ENCODE measurements around the gene IQCK. TPM values are rescaled to one million over a fixed set of nuclear protein-coding genes. Genes with fewer than 3 reads are reported as not detected.
"Not testable (repeated sequence)": the region's sequence is repeated elsewhere in the genome, so short reads cannot be mapped to it uniquely, and the experiment has no call there.

Gene IQCK
- total RNA-seq (1 to 10 TPM; 5.1 to 8.3 (median 6.4) TPM), polyA plus RNA-seq (5.1 TPM)
- long read RNA-seq, donor 1, partial matches to known transcripts, result 8 of 15 reads
- long read RNA-seq, donor 1, other reads (novel, unspliced or antisense), result 7 of 15 reads
- long read RNA-seq, donor 2, partial matches to known transcripts, result 0 of 3 reads
- long read RNA-seq, donor 2, other reads (novel, unspliced or antisense), result 3 of 3 reads
- long read RNA-seq, donor 3, partial matches to known transcripts, result 10 of 13 reads
- long read RNA-seq, donor 3, other reads (novel, unspliced or antisense), result 3 of 13 reads
- long read RNA-seq, donor 4, partial matches to known transcripts, result 3 of 5 reads
- long read RNA-seq, donor 4, other reads (novel, unspliced or antisense), result 1 of 5 reads

- intact Hi-C loops (cut with DNase I), result loop anchor here in 3 of 4 donors (5.0 to 10.0 kb wide), 3 partner anchors 157 to 169 kb away; partner anchors contain the start of gene GPRC5B (in 1 of the 3)
- under 1% methylated on average over 88 of the region's 88 CpGs for WGBS
- ATAC-seq (peak; percentile 97), DNase-seq (peak; percentile 93 to 97 (median 96))
- H3K27ac ChIP-seq (ENCODE audit: low read length), result peak within 1 kb of the TSS; percentile 59
- peaks cover 4% of the 10 kb centered on the region for H3K4me1 ChIP-seq (ENCODE audit: control insufficient read depth, insufficient read depth, low read length)
- peak within 1 kb of the TSS; percentile 68 for H3K4me3 ChIP-seq (ENCODE audit: low read length)
- H3K9me3 ChIP-seq (ENCODE audit: control insufficient read depth, low read length), result no peaks in the 10 kb centered on the region
- no peaks in the 10 kb centered on the region for H3K27me3 ChIP-seq (ENCODE audit: control insufficient read depth, insufficient read depth)
Observed at GRCh38 chr16:19717741-19718623, at the start of gene IQCK, which contains the start of gene KNOP1. TSS of gene IQCK (plus strand) at chr16:19718271. CDS start at chr16:19718307, 36 bp downstream. TSS of gene KNOP1 (minus strand) at chr16:19718227. CDS start at chr16:19715035, 3,192 bp downstream.

- H3K27me3 ChIP-seq (ENCODE audit: control insufficient read depth, insufficient read depth), result no peaks in the 10 kb centered on the region
- H3K4me1 ChIP-seq (ENCODE audit: control insufficient read depth, insufficient read depth, low read length), result no peaks in the 10 kb centered on the region
- ATAC-seq, result no peak
- H3K9me3 ChIP-seq (ENCODE audit: control insufficient read depth, low read length), result no peaks in the 10 kb centered on the region
- H3K27ac ChIP-seq (ENCODE audit: low read length), result no peak overlapping the region
- 96% methylated on average over 4 of the region's 4 CpGs for WGBS
- no peak overlapping the region for H3K4me3 ChIP-seq (ENCODE audit: low read length)
- no peak for DNase-seq
- intact Hi-C loops (cut with DNase I), result no loop called here
Observed at GRCh38 chr16:19672378-19672777, 45.7 kb upstream of the IQCK start.

- no peaks in the 10 kb centered on the region for H3K9me3 ChIP-seq (ENCODE audit: control insufficient read depth, low read length)
- H3K4me3 ChIP-seq (ENCODE audit: low read length), result no peak overlapping the region
- H3K27me3 ChIP-seq (ENCODE audit: control insufficient read depth, insufficient read depth), result no peaks in the 10 kb centered on the region
- no peaks in the 10 kb centered on the region for H3K4me1 ChIP-seq (ENCODE audit: control insufficient read depth, insufficient read depth, low read length)
- DNase-seq (no peak), ATAC-seq (no peak)
- H3K27ac ChIP-seq (ENCODE audit: low read length), result no peak overlapping the region
- intact Hi-C loops (cut with DNase I), result no loop called here
- 96% methylated on average over 5 of the region's 5 CpGs for WGBS
Observed at GRCh38 chr16:19674485-19674884, 43.6 kb upstream of the IQCK start.

- DNase-seq (peak in 1 of 3 donors; percentile 74), ATAC-seq (peak; percentile 77 to 86)
- Histone ChIP-seq H3K27me3 (ENCODE audit: control insufficient read depth, insufficient read depth) (no peaks in the 10 kb centered on the region), H3K4me3 (ENCODE audit: low read length) (no peak overlapping the region), H3K9me3 (ENCODE audit: control insufficient read depth, low read length) (no peaks in the 10 kb centered on the region), H3K4me1 (ENCODE audit: control insufficient read depth, insufficient read depth, low read length) (no peaks in the 10 kb centered on the region), H3K27ac (ENCODE audit: low read length) (peak overlapping the region; percentile 17)
- intact Hi-C loops (cut with DNase I), result no loop called here
- 64% methylated on average over 7 of the region's 7 CpGs for WGBS
Observed at GRCh38 chr16:19677402-19677801, 40.7 kb upstream of the IQCK start.

GRCh38 chr16:19678804-19679203 is 39.3 kb upstream of the IQCK start:
- WGBS, result 78% methylated on average over 7 of the region's 7 CpGs
- ATAC-seq, result no peak
- Histone ChIP-seq H3K27me3 (ENCODE audit: control insufficient read depth, insufficient read depth) (no peaks in the 10 kb centered on the region), H3K4me3 (ENCODE audit: low read length) (no peak overlapping the region), H3K27ac (ENCODE audit: low read length) (no peak overlapping the region), H3K9me3 (ENCODE audit: control insufficient read depth, low read length) (no peaks in the 10 kb centered on the region), H3K4me1 (ENCODE audit: control insufficient read depth, insufficient read depth, low read length) (no peaks in the 10 kb centered on the region)
- intact Hi-C loops (cut with DNase I), result no loop called here
- DNase-seq, result no peak

- H3K27me3 ChIP-seq (ENCODE audit: control insufficient read depth, insufficient read depth); H3K4me3 ChIP-seq (ENCODE audit: low read length); DNase-seq; intact Hi-C loops (cut with DNase I); H3K9me3 ChIP-seq (ENCODE audit: control insufficient read depth, low read length); H3K27ac ChIP-seq (ENCODE audit: low read length); H3K4me1 ChIP-seq (ENCODE audit: control insufficient read depth, insufficient read depth, low read length); ATAC-seq: not testable (repeated sequence)
- WGBS, result 94% methylated on average over 6 of the region's 6 CpGs
Observed at GRCh38 chr16:19679281-19679680, 38.8 kb upstream of the IQCK start.

- H3K27ac ChIP-seq (ENCODE audit: low read length), result no peak overlapping the region
- DNase-seq (no peak), ATAC-seq (peak in 1 of 2 donors; percentile 41)
- H3K27me3 ChIP-seq (ENCODE audit: control insufficient read depth, insufficient read depth), result no peaks in the 10 kb centered on the region
- 79% methylated on average over 6 of the region's 6 CpGs for WGBS
- H3K9me3 ChIP-seq (ENCODE audit: control insufficient read depth, low read length), result no peaks in the 10 kb centered on the region
- intact Hi-C loops (cut with DNase I), result no loop called here
- no peaks in the 10 kb centered on the region for H3K4me1 ChIP-seq (ENCODE audit: control insufficient read depth, insufficient read depth, low read length)
- H3K4me3 ChIP-seq (ENCODE audit: low read length), result no peak overlapping the region
Observed at GRCh38 chr16:19680881-19681340, 37.2 kb upstream of the IQCK start.

- Histone ChIP-seq H3K4me3 (ENCODE audit: low read length) (no peak overlapping the region), H3K9me3 (ENCODE audit: control insufficient read depth, low read length) (no peaks in the 10 kb centered on the region), H3K27me3 (ENCODE audit: control insufficient read depth, insufficient read depth) (no peaks in the 10 kb centered on the region), H3K4me1 (ENCODE audit: control insufficient read depth, insufficient read depth, low read length) (no peaks in the 10 kb centered on the region), H3K27ac (ENCODE audit: low read length) (no peak overlapping the region)
- no peak for ATAC-seq
- WGBS, result 92% methylated on average over 12 of the region's 12 CpGs
- no peak for DNase-seq
- intact Hi-C loops (cut with DNase I), result no loop called here
Observed at GRCh38 chr16:19681637-19682036, 36.4 kb upstream of the IQCK start.

- Histone ChIP-seq H3K27me3 (ENCODE audit: control insufficient read depth, insufficient read depth) (no peaks in the 10 kb centered on the region), H3K4me3 (ENCODE audit: low read length) (no peak overlapping the region), H3K4me1 (ENCODE audit: control insufficient read depth, insufficient read depth, low read length) (no peaks in the 10 kb centered on the region), H3K27ac (ENCODE audit: low read length) (no peak overlapping the region), H3K9me3 (ENCODE audit: control insufficient read depth, low read length) (no peaks in the 10 kb centered on the region)
- DNase-seq (no peak), ATAC-seq (no peak)
- WGBS, result 95% methylated on average over 6 of the region's 6 CpGs
- intact Hi-C loops (cut with DNase I), result no loop called here
Observed at GRCh38 chr16:19683453-19684236, 34.4 kb upstream of the IQCK start.

- Histone ChIP-seq H3K27ac (ENCODE audit: low read length) (no peak overlapping the region), H3K27me3 (ENCODE audit: control insufficient read depth, insufficient read depth) (no peaks in the 10 kb centered on the region), H3K4me1 (ENCODE audit: control insufficient read depth, insufficient read depth, low read length) (peaks cover 1% of the 10 kb centered on the region), H3K4me3 (ENCODE audit: low read length) (no peak overlapping the region), H3K9me3 (ENCODE audit: control insufficient read depth, low read length) (no peaks in the 10 kb centered on the region)
- 98% methylated on average over 4 of the region's 4 CpGs for WGBS
- intact Hi-C loops (cut with DNase I), result no loop called here
- ATAC-seq (no peak), DNase-seq (no peak)
Observed at GRCh38 chr16:19685176-19685575, 32.9 kb upstream of the IQCK start.

Measured in right cardiac atrium (tissue), 5 donors.